ENCODE data around the gene TLCD2. TPM values are rescaled to one million over a fixed set of nuclear protein-coding genes. Genes with fewer than 3 reads are reported as not detected.
A peak's percentile ranks its signal among the peaks of the same experiment; 100 is the strongest.

The TLCD2 gene
- total and polyA plus RNA-seq, 9 of the 15 experiments (the other 6 are each of a cell fraction or from before 2014, with no cell fraction given) = 0.10 to 0.89 (median 0.58) TPM

DNA sequence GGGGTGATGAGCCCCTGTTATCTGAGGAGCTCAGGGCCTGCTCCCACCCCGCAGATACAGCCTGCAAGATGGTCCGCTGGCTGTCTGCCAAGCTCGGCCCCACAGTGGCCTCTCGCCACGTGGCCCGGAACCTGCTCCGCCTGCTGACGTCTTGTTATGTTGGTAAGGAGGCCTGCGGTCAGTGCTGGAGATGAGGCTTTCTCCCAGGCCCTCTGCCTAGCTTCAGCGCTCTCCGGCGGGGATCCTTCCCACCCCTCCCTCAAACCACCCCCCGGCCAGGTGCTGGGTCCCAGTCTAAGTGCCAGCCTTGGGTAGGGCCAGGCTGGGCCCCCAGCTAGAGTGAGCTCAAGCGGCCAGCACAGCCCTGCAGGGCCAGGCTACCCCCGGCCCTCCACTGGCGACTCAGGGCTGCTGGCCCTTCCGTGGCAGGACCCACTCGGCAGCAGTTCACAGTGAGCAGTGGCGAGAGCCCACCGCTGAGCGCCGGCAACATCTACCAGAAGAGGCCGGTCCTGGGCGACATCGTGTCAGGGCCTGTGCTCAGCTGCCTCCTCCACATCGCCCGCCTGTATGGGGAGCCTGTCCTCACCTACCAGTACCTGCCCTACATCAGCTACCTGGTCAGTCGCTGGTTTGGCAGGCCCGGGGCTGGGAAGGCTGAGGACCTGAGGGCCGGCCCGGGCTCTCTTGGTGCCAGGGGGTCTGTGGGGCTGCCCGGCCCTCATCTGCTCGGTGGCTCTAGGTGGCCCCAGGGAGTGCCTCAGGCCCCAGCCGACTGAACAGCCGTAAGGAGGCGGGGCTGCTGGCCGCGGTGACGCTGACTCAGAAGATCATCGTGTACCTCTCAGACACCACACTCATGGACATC lies 20.4 kb upstream of the TLCD2 start (continued):
- TF ChIP-seq CHD4 (IDR thresholded peaks at IDR 0.05; ENCODE audit: insufficient read depth, insufficient replicate concordance, low read depth, low read length, poor library complexity, severe bottlenecking) = no peak
- no peak for TF ChIP-seq KAT8 (IDR thresholded peaks at IDR 0.05; ENCODE audit: low read depth)
- TF ChIP-seq ZFX (CRISPR knock-in tag; IDR thresholded peaks at IDR 0.05) = peak; percentile 95
- TF ChIP-seq EHMT2 (IDR thresholded peaks at IDR 0.05) = no peak
- TF ChIP-seq, protein P1, sequence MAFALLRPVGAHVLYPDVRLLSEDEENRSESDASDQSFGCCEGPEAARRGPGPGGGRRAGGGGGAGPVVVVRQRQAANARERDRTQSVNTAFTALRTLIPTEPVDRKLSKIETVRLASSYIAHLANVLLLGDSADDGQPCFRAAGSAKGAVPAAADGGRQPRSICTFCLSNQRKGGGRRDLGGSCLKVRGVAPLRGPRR (CRISPR knock-in tag; IDR thresholded peaks at IDR 0.05) = peak; percentile 18; the same call in 1 of the 2 replicates
- TF ChIP-seq, protein P2, sequence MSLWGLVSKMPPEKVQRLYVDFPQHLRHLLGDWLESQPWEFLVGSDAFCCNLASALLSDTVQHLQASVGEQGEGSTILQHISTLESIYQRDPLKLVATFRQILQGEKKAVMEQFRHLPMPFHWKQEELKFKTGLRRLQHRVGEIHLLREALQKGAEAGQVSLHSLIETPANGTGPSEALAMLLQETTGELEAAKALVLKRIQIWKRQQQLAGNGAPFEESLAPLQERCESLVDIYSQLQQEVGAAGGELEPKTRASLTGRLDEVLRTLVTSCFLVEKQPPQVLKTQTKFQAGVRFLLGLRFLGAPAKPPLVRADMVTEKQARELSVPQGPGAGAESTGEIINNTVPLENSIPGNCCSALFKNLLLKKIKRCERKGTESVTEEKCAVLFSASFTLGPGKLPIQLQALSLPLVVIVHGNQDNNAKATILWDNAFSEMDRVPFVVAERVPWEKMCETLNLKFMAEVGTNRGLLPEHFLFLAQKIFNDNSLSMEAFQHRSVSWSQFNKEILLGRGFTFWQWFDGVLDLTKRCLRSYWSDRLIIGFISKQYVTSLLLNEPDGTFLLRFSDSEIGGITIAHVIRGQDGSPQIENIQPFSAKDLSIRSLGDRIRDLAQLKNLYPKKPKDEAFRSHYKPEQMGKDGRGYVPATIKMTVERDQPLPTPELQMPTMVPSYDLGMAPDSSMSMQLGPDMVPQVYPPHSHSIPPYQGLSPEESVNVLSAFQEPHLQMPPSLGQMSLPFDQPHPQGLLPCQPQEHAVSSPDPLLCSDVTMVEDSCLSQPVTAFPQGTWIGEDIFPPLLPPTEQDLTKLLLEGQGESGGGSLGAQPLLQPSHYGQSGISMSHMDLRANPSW (CRISPR knock-in tag; IDR thresholded peaks at IDR 0.05) = no peak
- peak; percentile 64; the same call in 1 of the 2 replicates for TF ChIP-seq NR2C2 (CRISPR knock-in tag; IDR thresholded peaks at IDR 0.05)
- peak; percentile 36 for TF ChIP-seq NR2C2 (tag; IDR thresholded peaks at IDR 0.05)
- TF ChIP-seq TCFL5 (CRISPR knock-in tag; conservative IDR thresholded peaks at IDR 0.05) = no peak
- no peak for TF ChIP-seq ZNF507 (tag; conservative IDR thresholded peaks at IDR 0.05)
- no peak for TF ChIP-seq FOXJ2 (tag; IDR thresholded peaks at IDR 0.05)
- TF ChIP-seq, protein P3, sequence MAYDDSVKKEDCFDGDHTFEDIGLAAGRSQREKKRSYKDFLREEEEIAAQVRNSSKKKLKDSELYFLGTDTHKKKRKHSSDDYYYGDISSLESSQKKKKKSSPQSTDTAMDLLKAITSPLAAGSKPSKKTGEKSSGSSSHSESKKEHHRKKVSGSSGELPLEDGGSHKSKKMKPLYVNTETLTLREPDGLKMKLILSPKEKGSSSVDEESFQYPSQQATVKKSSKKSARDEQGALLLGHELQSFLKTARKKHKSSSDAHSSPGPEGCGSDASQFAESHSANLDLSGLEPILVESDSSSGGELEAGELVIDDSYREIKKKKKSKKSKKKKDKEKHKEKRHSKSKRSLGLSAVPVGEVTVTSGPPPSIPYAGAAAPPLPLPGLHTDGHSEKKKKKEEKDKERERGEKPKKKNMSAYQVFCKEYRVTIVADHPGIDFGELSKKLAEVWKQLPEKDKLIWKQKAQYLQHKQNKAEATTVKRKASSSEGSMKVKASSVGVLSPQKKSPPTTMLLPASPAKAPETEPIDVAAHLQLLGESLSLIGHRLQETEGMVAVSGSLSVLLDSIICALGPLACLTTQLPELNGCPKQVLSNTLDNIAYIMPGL (CRISPR knock-in tag; IDR thresholded peaks at IDR 0.05) = peak; percentile 72; the same call in 1 of the 2 replicates
- TF ChIP-seq, protein P4, sequence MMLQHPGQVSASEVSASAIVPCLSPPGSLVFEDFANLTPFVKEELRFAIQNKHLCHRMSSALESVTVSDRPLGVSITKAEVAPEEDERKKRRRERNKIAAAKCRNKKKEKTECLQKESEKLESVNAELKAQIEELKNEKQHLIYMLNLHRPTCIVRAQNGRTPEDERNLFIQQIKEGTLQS (IDR thresholded peaks at IDR 0.05) = no peak; the same call in 1 of the 2 replicates
- TF ChIP-seq, protein P4 (CRISPR knock-in tag; conservative IDR thresholded peaks at IDR 0.05) = no peak
- no peak for TF ChIP-seq TAF15 (IDR thresholded peaks at IDR 0.05; ENCODE audit: low read depth, low read length)
- TF ChIP-seq, protein P5, sequence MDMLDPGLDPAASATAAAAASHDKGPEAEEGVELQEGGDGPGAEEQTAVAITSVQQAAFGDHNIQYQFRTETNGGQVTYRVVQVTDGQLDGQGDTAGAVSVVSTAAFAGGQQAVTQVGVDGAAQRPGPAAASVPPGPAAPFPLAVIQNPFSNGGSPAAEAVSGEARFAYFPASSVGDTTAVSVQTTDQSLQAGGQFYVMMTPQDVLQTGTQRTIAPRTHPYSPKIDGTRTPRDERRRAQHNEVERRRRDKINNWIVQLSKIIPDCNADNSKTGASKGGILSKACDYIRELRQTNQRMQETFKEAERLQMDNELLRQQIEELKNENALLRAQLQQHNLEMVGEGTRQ (CRISPR knock-in tag; IDR thresholded peaks at IDR 0.05) = peak; percentile 81
- TF ChIP-seq ZNF347 (CRISPR knock-in tag; IDR thresholded peaks at IDR 0.05; ENCODE audit: low read depth) = no peak
- peak; percentile 80; the same call in 1 of the 2 replicates for TF ChIP-seq KLF16 (IDR thresholded peaks at IDR 0.05)
- no peak for TF ChIP-seq NFATC3 (IDR thresholded peaks at IDR 0.05)
- no peak for TF ChIP-seq RFX5 (IDR thresholded peaks at IDR 0.05; ENCODE audit: low read depth, low read length)
